Measurements from ENCODE around the gene MYO7A.

The MYO7A gene

DNA sequence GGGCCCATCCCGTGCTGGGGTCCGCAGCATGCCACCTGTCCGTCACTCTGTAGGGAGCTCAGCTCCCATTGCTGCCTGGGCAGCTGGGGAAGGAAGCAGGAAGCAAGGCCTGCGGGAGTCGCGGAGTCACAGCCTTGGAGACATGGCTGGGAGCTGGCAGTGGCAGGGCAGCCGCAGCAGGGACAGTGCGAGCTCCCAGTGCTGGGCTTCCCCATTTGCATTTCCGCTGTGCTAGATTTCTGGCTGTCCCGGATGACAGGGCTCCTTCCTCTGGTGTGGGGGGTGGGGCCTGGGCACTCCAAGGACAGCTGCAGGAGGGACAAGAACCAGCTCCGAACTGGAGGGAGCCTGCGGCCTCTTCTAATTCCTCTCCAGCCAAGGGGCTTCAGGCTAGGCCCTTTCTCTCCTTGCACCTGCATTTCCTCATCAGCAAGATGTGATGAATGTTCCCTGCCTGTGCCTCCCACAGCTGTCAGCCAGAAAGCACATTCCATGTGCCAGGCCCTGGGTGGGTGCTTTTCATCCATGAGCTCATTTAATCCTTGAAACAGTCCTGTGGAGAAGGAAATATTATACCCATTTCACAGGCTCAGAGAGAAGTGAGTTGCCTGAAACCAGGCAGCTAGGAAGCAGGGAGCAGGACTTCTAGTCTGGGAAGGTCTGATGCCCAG, 48.0 kb downstream of the MYO7A start:
- Histone ChIP-seq H3K4me2 (peak overlapping the region; percentile 85 to 93 (median 88)), H3K27me3 (no peaks in the 10 kb centered on the region), H3K27ac (peak overlapping the region; percentile 40 to 89 (median 78))

DNA sequence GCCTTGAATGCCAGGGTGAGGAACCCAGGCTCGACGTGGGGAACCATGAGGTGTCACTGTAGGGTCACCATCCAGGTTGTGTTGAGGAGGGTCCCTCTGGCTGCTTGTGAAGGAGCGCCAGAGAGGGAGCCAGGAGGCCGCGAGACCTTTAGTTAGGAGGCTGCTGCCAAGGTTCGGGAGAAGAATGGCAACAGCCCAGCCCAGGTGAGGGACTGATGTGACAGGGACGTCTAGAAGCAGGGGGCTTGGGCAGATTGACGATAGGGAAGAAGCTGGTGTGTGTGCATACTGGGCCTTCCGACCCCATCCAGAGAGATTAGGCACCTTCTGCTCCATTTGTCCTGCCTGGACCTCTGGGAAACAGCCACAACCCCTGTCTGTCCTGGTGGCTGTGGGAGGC, 49.0 kb downstream of the MYO7A start:
- H4K20me1 ChIP-seq, result no peaks in the 10 kb centered on the region
- H3K9ac ChIP-seq, result peak overlapping the region in 4 of 11 experiments; percentile 43 to 78 (median 66); a peak in 2 of 22 replicates
- TF ChIP-seq Cebpa-rat (IDR thresholded peaks at IDR 0.05), result no peak
- peak overlapping the region in 8 of 11 experiments; percentile 69 to 85 (median 78); a peak in 13 of 22 replicates for H3K27ac ChIP-seq
- H3K9me3 ChIP-seq (replicated peaks in 1 of 11), result no peaks in the 10 kb centered on the region
- peaks cover 42 to 55% (median 49%) of the 10 kb centered on the region in 10 experiments for H3K4me1 ChIP-seq
- H3K27me3 ChIP-seq, result no peaks in the 10 kb centered on the region
- H3K36me3 ChIP-seq, result peaks cover 0 to 50% (median 0%) of the 10 kb centered on the region in 11 experiments; a peak in 5 of 22 replicates
- H3K4me2 ChIP-seq, result peak overlapping the region; percentile 85 to 93 (median 88)
- peak overlapping the region in 2 of 10 experiments; percentile 46 to 57; a peak in 2 of 20 replicates for H3K4me3 ChIP-seq

More for the DNA sequence above, 48.0 kb downstream of the MYO7A start:
- Histone ChIP-seq H4K20me1 (no peaks in the 10 kb centered on the region), H3K9me3 (replicated peaks in 1 of 11) (no peaks in the 10 kb centered on the region), H3K4me3 (peak overlapping the region in 6 of 10 experiments; percentile 5 to 57 (median 45); a peak in 9 of 20 replicates), H3K9ac (peak overlapping the region; percentile 42 to 85 (median 68); a peak in 21 of 22 replicates), H3K36me3 (peaks cover 0 to 40% (median 0%) of the 10 kb centered on the region in 11 experiments; a peak in 5 of 22 replicates), H3K4me1 (peaks cover 52 to 65% (median 58%) of the 10 kb centered on the region in 10 experiments)
- no peak for TF ChIP-seq Cebpa-rat (IDR thresholded peaks at IDR 0.05)

DNA sequence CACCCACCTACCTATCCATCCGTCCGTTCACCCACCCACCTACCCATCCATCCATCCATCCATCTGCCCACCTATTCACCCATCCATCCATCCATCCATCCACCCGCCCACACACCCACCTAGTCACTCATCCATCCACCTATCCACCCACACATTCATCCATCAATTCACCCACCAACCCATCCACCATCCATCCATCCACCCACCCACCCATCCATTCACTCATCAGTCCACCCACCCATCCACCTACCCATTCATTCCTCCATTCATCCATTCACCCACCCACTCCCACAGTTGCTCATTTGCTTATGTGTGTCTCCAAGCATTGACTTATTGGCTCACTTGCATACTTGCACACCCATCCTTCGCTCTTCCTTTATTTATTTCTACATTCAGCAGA, 50.1 kb downstream of the MYO7A start:
- Histone ChIP-seq H3K9ac (no peak overlapping the region), H3K27ac (no peak overlapping the region), H3K4me2 (no peak overlapping the region), H3K9me3 (replicated peaks in 1 of 11) (no peaks in the 10 kb centered on the region), H4K20me1 (no peaks in the 10 kb centered on the region), H3K27me3 (no peaks in the 10 kb centered on the region), H3K4me3 (no peak overlapping the region), H3K36me3 (peaks cover 0 to 61% (median 0%) of the 10 kb centered on the region in 11 experiments; a peak in 5 of 22 replicates), H3K4me1 (peaks cover 33 to 44% (median 39%) of the 10 kb centered on the region in 10 experiments)
- no peak for TF ChIP-seq Cebpa-rat (IDR thresholded peaks at IDR 0.05)

DNA sequence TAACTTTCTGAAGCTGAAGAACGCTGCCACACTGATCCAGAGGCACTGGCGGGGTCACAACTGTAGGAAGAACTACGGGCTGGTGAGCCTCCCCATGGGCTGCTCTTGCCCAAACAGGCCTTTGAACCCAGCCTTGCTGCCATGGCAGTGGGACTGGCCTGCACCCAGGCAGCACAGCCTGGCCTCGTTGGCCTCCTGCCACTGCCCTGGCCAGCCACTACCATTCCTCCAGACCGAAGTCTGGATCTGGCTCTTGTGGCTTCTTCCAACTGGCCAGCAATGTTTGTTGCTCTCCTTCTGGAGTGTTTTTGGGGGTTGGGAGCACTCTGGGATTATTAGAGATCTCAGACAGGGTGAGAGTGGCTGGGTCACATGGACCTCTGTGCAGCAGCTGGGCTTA, 51.0 kb downstream of the MYO7A start:
- Histone ChIP-seq H3K27ac (no peak overlapping the region), H3K4me1 (peaks cover 33 to 38% (median 34%) of the 10 kb centered on the region in 10 experiments), H3K27me3 (no peaks in the 10 kb centered on the region), H4K20me1 (0 out of 22 replicates have a peak, but pooled peaks cover 0 to 3% (median 0%) of the 10 kb centered on the region in 11 experiments), H3K9ac (no peak overlapping the region), H3K9me3 (replicated peaks in 1 of 11) (no peaks in the 10 kb centered on the region), H3K36me3 (peaks cover 0 to 69% (median 0%) of the 10 kb centered on the region in 11 experiments; a peak in 5 of 22 replicates), H3K4me3 (no peak overlapping the region), H3K4me2 (no peak overlapping the region)
- TF ChIP-seq Cebpa-rat (IDR thresholded peaks at IDR 0.05), result no peak

DNA sequence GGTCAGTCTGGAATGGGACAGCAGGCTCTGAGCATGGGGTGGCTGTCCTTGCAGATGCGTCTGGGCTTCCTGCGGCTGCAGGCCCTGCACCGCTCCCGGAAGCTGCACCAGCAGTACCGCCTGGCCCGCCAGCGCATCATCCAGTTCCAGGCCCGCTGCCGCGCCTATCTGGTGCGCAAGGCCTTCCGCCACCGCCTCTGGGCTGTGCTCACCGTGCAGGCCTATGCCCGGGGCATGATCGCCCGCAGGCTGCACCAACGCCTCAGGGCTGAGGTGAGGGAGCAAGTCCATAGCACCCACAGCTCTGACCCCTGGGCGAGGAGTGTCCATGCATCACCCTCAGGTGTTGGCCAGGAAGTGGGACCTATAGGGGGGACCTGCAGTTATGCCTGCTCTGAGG, 51.6 kb downstream of the MYO7A start:
- no peak overlapping the region for H3K4me2 ChIP-seq
- H3K9me3 ChIP-seq (replicated peaks in 1 of 11), result no peaks in the 10 kb centered on the region
- TF ChIP-seq Cebpa-rat (IDR thresholded peaks at IDR 0.05), result no peak
- H3K9ac ChIP-seq, result no peak overlapping the region
- peaks cover 0 to 72% (median 0%) of the 10 kb centered on the region in 11 experiments; a peak in 5 of 22 replicates for H3K36me3 ChIP-seq
- H4K20me1 ChIP-seq, result peaks cover 0 to 9% (median 0%) of the 10 kb centered on the region in 11 experiments; a peak in 2 of 22 replicates
- peaks cover 28 to 38% (median 31%) of the 10 kb centered on the region in 10 experiments for H3K4me1 ChIP-seq
- H3K27ac ChIP-seq, result no peak overlapping the region
- H3K27me3 ChIP-seq, result no peaks in the 10 kb centered on the region
- H3K4me3 ChIP-seq, result no peak overlapping the region

DNA sequence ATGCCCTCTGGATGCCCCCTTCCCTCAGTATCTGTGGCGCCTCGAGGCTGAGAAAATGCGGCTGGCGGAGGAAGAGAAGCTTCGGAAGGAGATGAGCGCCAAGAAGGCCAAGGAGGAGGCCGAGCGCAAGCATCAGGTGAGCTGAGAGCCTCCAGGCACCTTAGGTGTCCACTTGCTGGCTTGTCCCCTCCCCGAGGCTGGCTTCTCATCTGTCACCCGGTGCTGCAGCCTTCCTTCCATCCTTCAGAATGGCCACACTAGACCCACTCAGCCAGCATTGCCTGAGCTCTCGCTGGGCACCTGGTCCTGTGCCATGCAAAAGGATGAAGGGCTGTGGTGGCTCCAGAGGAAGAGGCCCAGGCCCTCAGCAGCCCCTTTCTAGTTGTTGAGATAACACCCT, 52.3 kb downstream of the MYO7A start:
- H3K36me3 ChIP-seq, result peaks cover 0 to 78% (median 0%) of the 10 kb centered on the region in 11 experiments; a peak in 5 of 22 replicates
- H3K4me2 ChIP-seq, result no peak overlapping the region
- H3K4me1 ChIP-seq, result peaks cover 25 to 38% (median 30%) of the 10 kb centered on the region in 10 experiments
- no peaks in the 10 kb centered on the region for H3K9me3 ChIP-seq (replicated peaks in 1 of 11)
- no peaks in the 10 kb centered on the region for H3K27me3 ChIP-seq
- H3K9ac ChIP-seq, result no peak overlapping the region
- TF ChIP-seq Cebpa-rat (IDR thresholded peaks at IDR 0.05), result no peak
- H3K27ac ChIP-seq, result no peak overlapping the region
- no peak overlapping the region for H3K4me3 ChIP-seq
- peaks cover 0 to 9% (median 0%) of the 10 kb centered on the region in 11 experiments; a peak in 2 of 22 replicates for H4K20me1 ChIP-seq

DNA sequence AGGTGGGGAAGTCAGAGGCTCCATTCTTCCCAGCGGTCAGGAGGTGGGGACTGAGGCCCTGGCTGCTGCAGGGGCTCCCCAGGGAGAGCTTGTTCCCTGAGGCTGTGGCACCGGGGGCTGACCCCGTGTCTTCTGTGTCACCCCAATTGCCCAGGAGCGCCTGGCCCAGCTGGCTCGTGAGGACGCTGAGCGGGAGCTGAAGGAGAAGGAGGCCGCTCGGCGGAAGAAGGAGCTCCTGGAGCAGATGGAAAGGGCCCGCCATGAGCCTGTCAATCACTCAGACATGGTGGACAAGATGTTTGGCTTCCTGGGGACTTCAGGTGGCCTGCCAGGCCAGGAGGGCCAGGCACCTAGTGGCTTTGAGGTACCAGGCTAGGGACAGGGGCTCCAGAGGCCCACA, 53.2 kb downstream of the MYO7A start:
- no peak overlapping the region for H3K27ac ChIP-seq
- no peaks in the 10 kb centered on the region for H3K27me3 ChIP-seq
- H3K36me3 ChIP-seq, result peaks cover 0 to 81% (median 0%) of the 10 kb centered on the region in 11 experiments; a peak in 5 of 22 replicates
- H3K4me2 ChIP-seq, result no peak overlapping the region
- H3K4me1 ChIP-seq, result peaks cover 20 to 38% (median 26%) of the 10 kb centered on the region in 10 experiments
- H3K4me3 ChIP-seq, result no peak overlapping the region
- H4K20me1 ChIP-seq, result peaks cover 0 to 9% (median 0%) of the 10 kb centered on the region in 11 experiments; a peak in 2 of 22 replicates
- TF ChIP-seq Cebpa-rat (IDR thresholded peaks at IDR 0.05), result no peak
- H3K9me3 ChIP-seq (replicated peaks in 1 of 11), result no peaks in the 10 kb centered on the region
- no peak overlapping the region for H3K9ac ChIP-seq

DNA sequence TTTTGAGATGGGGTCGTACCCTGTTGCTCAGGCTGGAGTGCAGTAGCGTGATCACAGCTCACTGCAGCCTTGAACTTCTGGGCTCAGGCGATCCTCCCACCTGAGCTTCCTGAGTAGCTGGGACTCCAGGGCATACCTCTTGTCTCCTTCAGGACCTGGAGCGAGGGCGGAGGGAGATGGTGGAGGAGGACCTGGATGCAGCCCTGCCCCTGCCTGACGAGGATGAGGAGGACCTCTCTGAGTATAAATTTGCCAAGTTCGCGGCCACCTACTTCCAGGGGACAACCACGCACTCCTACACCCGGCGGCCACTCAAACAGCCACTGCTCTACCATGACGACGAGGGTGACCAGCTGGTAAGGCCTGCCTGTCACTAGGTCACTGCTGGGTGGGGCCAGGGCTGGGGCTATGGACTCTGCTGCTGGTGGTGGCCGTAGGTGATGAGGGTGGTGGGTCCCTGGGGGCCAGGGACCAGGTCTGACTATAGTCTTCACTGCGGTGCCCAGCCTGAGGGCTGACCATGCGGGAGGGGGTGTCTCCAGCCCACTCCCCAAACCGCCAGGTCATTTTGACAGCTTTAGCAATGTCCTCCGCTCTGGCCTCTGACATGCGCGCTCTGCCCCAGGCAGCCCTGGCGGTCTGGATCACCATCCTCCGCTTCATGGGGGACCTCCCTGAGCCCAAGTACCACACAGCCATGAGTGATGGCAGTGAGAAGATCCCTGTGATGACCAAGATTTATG, 53.9 kb downstream of the MYO7A start:
- TF ChIP-seq Cebpa-rat (IDR thresholded peaks at IDR 0.05), result no peak
- no peak overlapping the region for H3K4me3 ChIP-seq
- H3K4me1 ChIP-seq, result peaks cover 12 to 38% (median 19%) of the 10 kb centered on the region in 10 experiments
- H3K4me2 ChIP-seq, result no peak overlapping the region
- H3K27me3 ChIP-seq, result no peaks in the 10 kb centered on the region
- H3K9me3 ChIP-seq (replicated peaks in 1 of 11), result no peaks in the 10 kb centered on the region
- H3K9ac ChIP-seq, result no peak overlapping the region; a peak in 1 of 22 replicates
- peaks cover 0 to 83% (median 0%) of the 10 kb centered on the region in 11 experiments; a peak in 5 of 22 replicates for H3K36me3 ChIP-seq
- H3K27ac ChIP-seq, result no peak overlapping the region
- peaks cover 0 to 9% (median 0%) of the 10 kb centered on the region in 11 experiments; a peak in 2 of 22 replicates for H4K20me1 ChIP-seq

All from BLaER1 treated with 17β-estradiol and CSF1 and Interleukin-3, amounts not matched to agents 10 nM and 100 nM (cell line).